ENCODE results near the gene EARS2. TPM values are rescaled to one million over a fixed set of nuclear protein-coding genes. Genes with fewer than 3 reads are reported as not detected.

Gene EARS2
- total and polyA plus RNA-seq, 9 of the 15 experiments (the other 6 are each of a cell fraction or from before 2014, with no cell fraction given): 17.6 to 58.6 (median 36.3) TPM

GRCh38 chr16:23581764-23582163 is 24.6 kb upstream of the EARS2 start:
- Histone ChIP-seq H3K9me3 (replicated peaks; ENCODE audit: control insufficient read depth, insufficient read depth, low read depth, low read length) (no peaks in the 10 kb centered on the region), H3K36me3 (ENCODE audit: control insufficient read depth, insufficient read depth, low read length) (peaks cover 69% of the 10 kb centered on the region), H3K9ac (ENCODE audit: insufficient read depth in 1 of 2, low read depth in 2 of 2, low read length in 2 of 2) (no peak overlapping the region), H3K79me2 (ENCODE audit: control insufficient read depth, insufficient read depth, low read length) (no peaks in the 10 kb centered on the region), H3K4me1 (replicated peaks in 1 of 2; ENCODE audit: control insufficient read depth in 2 of 2, insufficient read depth in 2 of 2, low read length in 2 of 2) (no peaks in the 10 kb centered on the region; a peak in 1 of 5 replicates), H3K27ac (ENCODE audit: extremely low read depth, low read depth, low read length) (no peak overlapping the region), H3K9me1 (ENCODE audit: control insufficient read depth, insufficient read depth, low read length) (no peaks in the 10 kb centered on the region), H3K27me3 (ENCODE audit: control insufficient read depth in 2 of 2, insufficient read depth in 2 of 2, low read length in 2 of 2) (no peaks in the 10 kb centered on the region), H4K20me1 (replicated peaks; ENCODE audit: control insufficient read depth, insufficient read depth, low read length) (no peaks in the 10 kb centered on the region; the same call in none of the 2 replicates), H2AFZ (ENCODE audit: low read depth, low read length) (no peak overlapping the region), H3K4me2 (ENCODE audit: insufficient read depth, low read length) (no peak overlapping the region), H3K4me3 (no peak overlapping the region)
- no TSS peak for BruUV-seq (replicated peaks)
- DNase-seq (ENCODE audit: extremely low read depth in 1 of 4, low spot score in 3 of 4) (no peak), ATAC-seq (no peak), FAIRE-seq (no peak)
- ChIA-PET CTCF (ENCODE audit: low intra/inter-chr PET ratio) (no interaction called here), POLR2A (interaction anchor here (0.6 kb wide), 1 partner anchor 115 kb away, joined by 3 read pairs; no protein-coding TSS in a partner anchor)
- TF ChIP-seq ZNF134 (CRISPR knock-in tag; conservative IDR thresholded peaks at IDR 0.05): no peak
- no peak for TF ChIP-seq POLR2AphosphoS5 (IDR thresholded peaks at IDR 0.05; ENCODE audit: control insufficient read depth, insufficient read depth, low read depth, low read length)
- TF ChIP-seq ZBTB11 (CRISPR knock-in tag; IDR thresholded peaks at IDR 0.05): no peak
- no peak for TF ChIP-seq BMI1 (IDR thresholded peaks at IDR 0.05; ENCODE audit: low read length)
- TF ChIP-seq KLF13 (tag; IDR thresholded peaks at IDR 0.05; ENCODE audit: borderline replicate concordance, low read depth): no peak
- TF ChIP-seq ZSCAN32 (CRISPR knock-in tag; IDR thresholded peaks at IDR 0.05): no peak
- TF ChIP-seq HCFC1 (IDR thresholded peaks at IDR 0.05; ENCODE audit: low read depth, low read length): no peak
- TF ChIP-seq NCOA1 (IDR thresholded peaks at IDR 0.05; ENCODE audit: low read depth): no peak
- TF ChIP-seq ZNF507 (tag; conservative IDR thresholded peaks at IDR 0.05): no peak
- TF ChIP-seq ZNF239 (CRISPR knock-in tag; IDR thresholded peaks at IDR 0.05): no peak
- no peak for TF ChIP-seq CREM (IDR thresholded peaks at IDR 0.05; ENCODE audit: low read depth)
- TF ChIP-seq DIDO1 (tag; IDR thresholded peaks at IDR 0.05; ENCODE audit: low read depth): no peak
- no peak for TF ChIP-seq ZNF589 (CRISPR knock-in tag; IDR thresholded peaks at IDR 0.05; ENCODE audit: low read depth)
- TF ChIP-seq HMGN3 (IDR thresholded peaks at IDR 0.05; ENCODE audit: borderline replicate concordance, extremely low read depth, insufficient read length, low read depth, low read length): no peak
- TF ChIP-seq PTTG1 (tag; IDR thresholded peaks at IDR 0.05; ENCODE audit: low read depth): no peak
- TF ChIP-seq IFI16 (CRISPR knock-in tag; IDR thresholded peaks at IDR 0.05): no peak
- intact Hi-C loops (cut with micrococcal nuclease) (no loop called here), in situ Hi-C loops (cut with MboI) (no loop called here)
